BJ (cell line): ENCODE results near the gene APLF. TPM values are rescaled to one million over a fixed set of nuclear protein-coding genes. Genes with fewer than 3 reads are reported as not detected.
"Not testable (repeated sequence)": the region's sequence is repeated elsewhere in the genome, so short reads cannot be mapped to it uniquely, and the experiment has no call there.

Experiments used
- CTCF ChIA-PET: fragments of 350-600 bp; formaldehyde crosslinking; extraction: SDS; loops from one replicate; lab custom pipeline; 2021; ENCODE audit warnings: antibody characterized with exemption, inconsistent platforms; lab: Yijun Ruan, JAX
- POLR2A ChIA-PET: fragments of 300-600 bp; sonication (Branson Sonifier 250); formaldehyde crosslinking; extraction: SDS; loops from one replicate; lab custom pipeline; 2021; ENCODE audit warnings: antibody characterized with exemption; lab: Charles Lee
- DNase-seq: peaks from one replicate; pipeline ENCODE4 v3.0.0-alpha.2; 2011; ENCODE audit warnings: low read depth
- H3K27me3 ChIP-seq: 2 replicates; pipeline ENCODE4 v1.6.0; 2011; ENCODE audit warnings: low read length; ENCODE audit not compliant: control insufficient read depth, insufficient read depth
- H3K36me3 ChIP-seq: 2 replicates; pipeline ENCODE4 v1.5.1; 2011; ENCODE audit warnings: low read length; ENCODE audit not compliant: control insufficient read depth, insufficient read depth
- H3K4me3 ChIP-seq: 2 replicates; pipeline ENCODE4 v1.5.1; 2011; ENCODE audit warnings: low read depth, mild to moderate bottlenecking, control low read depth, low read length
- polyA plus RNA-seq: library from polyadenylated mRNA; depleted of rRNA; stranded (reverse); fragments of >200 nt; gene quantifications from 2 replicates; pipeline ENCODE4 v1.2.3, GENCODE V29; 2011
- TF ChIP-seq, protein P1 (sequence below): IDR thresholded peaks from 2 replicates; pipeline ENCODE4 v1.5.1; 2011; ENCODE audit warnings: low read depth, mild to moderate bottlenecking, control low read depth, inconsistent platforms, low read length, moderate library complexity; ENCODE audit not compliant: insufficient read depth

Gene APLF
- polyA plus RNA-seq, 1 experiment = 1.2 TPM

DNA sequence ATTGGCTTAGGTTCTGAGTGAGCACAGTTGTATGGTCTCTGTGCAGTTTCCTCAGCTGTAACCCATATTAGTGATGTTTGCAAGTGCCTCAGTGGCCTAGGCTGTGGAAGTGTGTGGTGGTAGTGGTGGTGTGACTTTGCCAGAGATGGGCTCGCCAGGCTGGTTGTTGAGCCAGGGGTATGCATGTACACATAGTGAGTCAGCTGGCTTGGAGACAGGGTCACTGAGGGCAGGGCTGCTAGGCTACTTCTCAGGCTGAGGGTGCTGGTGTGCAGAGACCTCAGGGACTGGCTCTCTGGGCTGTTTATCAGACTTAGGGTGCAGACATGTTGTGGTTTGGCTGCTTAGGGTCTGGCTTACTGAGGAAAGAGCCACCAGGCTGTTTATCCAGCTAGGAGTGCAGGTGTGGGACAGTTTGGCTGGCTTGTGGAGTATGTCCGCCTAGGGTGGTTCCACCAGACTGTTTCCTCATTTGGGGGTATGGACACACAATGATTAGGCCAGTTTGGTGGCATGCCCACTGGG, 15.0 kb downstream of the APLF start:
- Histone ChIP-seq H3K27me3 (no peaks in the 10 kb centered on the region), H3K4me3 (no peak overlapping the region), H3K36me3 (no peaks in the 10 kb centered on the region)
- DNase-seq = no peak
- ChIA-PET POLR2A (no interaction called here), CTCF (interaction anchor here (0.7 to 1.0 kb wide), 5 partner anchors 10 to 443 kb away, joined by 3 to 6 read pairs (median 3); no protein-coding TSS in a partner anchor)
- TF ChIP-seq, protein P1, sequence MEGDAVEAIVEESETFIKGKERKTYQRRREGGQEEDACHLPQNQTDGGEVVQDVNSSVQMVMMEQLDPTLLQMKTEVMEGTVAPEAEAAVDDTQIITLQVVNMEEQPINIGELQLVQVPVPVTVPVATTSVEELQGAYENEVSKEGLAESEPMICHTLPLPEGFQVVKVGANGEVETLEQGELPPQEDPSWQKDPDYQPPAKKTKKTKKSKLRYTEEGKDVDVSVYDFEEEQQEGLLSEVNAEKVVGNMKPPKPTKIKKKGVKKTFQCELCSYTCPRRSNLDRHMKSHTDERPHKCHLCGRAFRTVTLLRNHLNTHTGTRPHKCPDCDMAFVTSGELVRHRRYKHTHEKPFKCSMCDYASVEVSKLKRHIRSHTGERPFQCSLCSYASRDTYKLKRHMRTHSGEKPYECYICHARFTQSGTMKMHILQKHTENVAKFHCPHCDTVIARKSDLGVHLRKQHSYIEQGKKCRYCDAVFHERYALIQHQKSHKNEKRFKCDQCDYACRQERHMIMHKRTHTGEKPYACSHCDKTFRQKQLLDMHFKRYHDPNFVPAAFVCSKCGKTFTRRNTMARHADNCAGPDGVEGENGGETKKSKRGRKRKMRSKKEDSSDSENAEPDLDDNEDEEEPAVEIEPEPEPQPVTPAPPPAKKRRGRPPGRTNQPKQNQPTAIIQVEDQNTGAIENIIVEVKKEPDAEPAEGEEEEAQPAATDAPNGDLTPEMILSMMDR = no peak

DNA sequence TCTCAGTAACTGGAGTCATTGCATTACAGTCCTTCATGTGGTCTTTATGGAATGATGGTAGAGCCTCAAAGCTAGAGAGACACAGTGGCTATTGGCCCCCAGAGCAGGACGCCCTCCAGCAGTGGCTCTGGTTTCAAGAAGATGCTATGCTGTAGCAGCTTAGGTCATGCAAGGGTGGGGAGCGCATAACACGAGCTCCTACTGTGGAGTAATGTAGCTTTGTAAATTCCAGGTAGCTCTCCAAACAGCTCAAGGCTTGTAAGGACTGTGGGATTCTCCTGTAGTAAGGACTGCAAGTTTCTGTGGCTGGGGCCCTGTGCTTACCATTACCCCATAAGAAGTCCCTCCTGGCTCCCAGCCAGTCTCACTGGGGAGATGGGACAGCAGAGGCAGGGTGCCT, 15.6 kb downstream of the APLF start:
- H3K4me3 ChIP-seq = no peak overlapping the region
- no peaks in the 10 kb centered on the region for H3K27me3 ChIP-seq
- CTCF ChIA-PET = interaction anchor here (0.7 to 1.0 kb wide), 4 partner anchors 9 to 442 kb away, joined by 3 to 6 read pairs (median 3); no protein-coding TSS in a partner anchor
- H3K36me3 ChIP-seq = no peaks in the 10 kb centered on the region
- TF ChIP-seq, protein P1 = no peak
- no peak for DNase-seq
- POLR2A ChIA-PET = no interaction called here

DNA sequence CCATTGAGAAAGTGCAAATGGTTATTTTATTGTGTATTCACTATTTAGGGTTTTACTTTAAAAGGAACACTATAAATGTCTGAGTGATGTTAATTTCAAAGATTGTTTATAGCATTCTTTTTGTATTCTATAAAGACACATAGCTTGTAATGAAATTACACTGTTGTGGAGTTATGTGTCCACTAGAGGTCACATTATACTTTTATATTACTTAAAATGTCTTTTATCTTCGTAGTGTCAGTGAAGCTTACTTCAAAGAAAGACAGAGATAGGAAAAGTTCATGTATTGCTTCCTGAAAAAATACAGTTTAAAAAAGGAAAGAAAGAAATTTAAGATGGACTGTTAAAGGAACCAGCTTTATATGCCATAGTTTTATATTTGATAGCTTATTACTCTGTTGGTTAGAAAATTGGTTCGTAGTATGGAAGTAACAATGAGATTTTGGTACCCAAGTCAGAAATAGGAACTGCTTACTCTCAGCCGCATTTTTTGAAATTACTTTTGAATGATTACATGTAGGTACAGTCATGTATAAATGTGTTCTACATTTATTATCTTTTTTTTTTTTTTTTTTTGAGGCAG, 20.5 kb downstream of the APLF start:
- DNase-seq = no peak
- no peaks in the 10 kb centered on the region for H3K27me3 ChIP-seq
- no peaks in the 10 kb centered on the region for H3K36me3 ChIP-seq
- TF ChIP-seq, protein P1 = peak; percentile 45
- no peak overlapping the region for H3K4me3 ChIP-seq
- POLR2A ChIA-PET = no interaction called here
- CTCF ChIA-PET = interaction anchor here (0.7 to 3.9 kb wide), 12 partner anchors 10 to 438 kb away, joined by 3 to 30 read pairs (median 6); no protein-coding TSS in a partner anchor

DNA sequence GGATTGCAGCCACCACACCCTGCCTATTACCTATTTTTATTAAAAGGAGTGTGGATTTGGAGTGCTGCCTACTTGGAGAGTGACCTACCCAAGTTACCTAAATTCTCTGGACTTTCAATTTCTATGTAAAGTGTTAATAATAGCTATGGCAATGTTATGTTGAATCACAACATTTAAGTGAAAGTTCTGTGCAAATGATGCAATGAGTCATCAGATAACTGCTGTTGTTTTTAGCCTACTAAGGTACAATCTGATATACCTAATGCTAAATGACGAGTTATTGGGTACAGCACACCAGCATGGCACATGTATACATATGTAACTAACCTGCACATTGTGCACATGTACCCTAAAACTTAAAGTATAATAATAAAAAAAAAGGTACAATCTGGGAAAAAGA, 21.2 kb downstream of the APLF start:
- DNase-seq, H3K27me3 ChIP-seq, POLR2A ChIA-PET, H3K36me3 ChIP-seq, H3K4me3 ChIP-seq: not testable (repeated sequence)
- CTCF ChIA-PET = interaction anchor here (0.6 to 2.6 kb wide), 9 partner anchors 10 to 437 kb away, joined by 3 to 13 read pairs (median 3); no protein-coding TSS in a partner anchor

DNA sequence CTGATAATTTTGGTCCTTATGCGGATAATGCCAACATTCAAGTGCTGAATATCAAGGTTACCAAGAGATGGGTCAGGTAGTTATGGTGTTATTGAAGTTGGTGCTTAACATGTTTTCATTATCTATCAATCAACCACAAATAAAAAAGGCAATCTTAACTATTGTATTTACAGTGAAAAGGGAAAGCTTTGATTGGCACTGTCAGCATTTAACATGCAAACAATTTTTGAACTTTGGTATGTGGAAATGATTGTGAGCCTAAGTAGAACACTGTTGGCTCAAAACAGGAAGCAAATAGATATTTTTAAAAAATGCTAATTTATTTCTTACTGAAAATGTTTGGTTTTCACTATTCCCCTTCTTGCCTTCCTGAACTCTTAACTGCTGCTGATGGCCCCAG, 21.9 kb downstream of the APLF start:
- Histone ChIP-seq H3K36me3 (no peaks in the 10 kb centered on the region), H3K27me3 (no peaks in the 10 kb centered on the region), H3K4me3 (no peak overlapping the region)
- ChIA-PET CTCF (interaction anchor here (0.6 to 2.6 kb wide), 5 partner anchors 9 to 106 kb away, joined by 3 to 11 read pairs (median 6); no protein-coding TSS in a partner anchor), POLR2A (no interaction called here)
- TF ChIP-seq, protein P1 = no peak
- DNase-seq = no peak
